ENCODE measurements around the gene ABI1.

- TF ChIP-seq, protein P1, sequence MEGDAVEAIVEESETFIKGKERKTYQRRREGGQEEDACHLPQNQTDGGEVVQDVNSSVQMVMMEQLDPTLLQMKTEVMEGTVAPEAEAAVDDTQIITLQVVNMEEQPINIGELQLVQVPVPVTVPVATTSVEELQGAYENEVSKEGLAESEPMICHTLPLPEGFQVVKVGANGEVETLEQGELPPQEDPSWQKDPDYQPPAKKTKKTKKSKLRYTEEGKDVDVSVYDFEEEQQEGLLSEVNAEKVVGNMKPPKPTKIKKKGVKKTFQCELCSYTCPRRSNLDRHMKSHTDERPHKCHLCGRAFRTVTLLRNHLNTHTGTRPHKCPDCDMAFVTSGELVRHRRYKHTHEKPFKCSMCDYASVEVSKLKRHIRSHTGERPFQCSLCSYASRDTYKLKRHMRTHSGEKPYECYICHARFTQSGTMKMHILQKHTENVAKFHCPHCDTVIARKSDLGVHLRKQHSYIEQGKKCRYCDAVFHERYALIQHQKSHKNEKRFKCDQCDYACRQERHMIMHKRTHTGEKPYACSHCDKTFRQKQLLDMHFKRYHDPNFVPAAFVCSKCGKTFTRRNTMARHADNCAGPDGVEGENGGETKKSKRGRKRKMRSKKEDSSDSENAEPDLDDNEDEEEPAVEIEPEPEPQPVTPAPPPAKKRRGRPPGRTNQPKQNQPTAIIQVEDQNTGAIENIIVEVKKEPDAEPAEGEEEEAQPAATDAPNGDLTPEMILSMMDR (IDR thresholded peaks at IDR 0.05; ENCODE audit: low read length) = no peak
- TF ChIP-seq EZH2 (IDR thresholded peaks at IDR 0.05; ENCODE audit: borderline replicate concordance, low read length) = no peak
Observed at GRCh38 chr10:26803849-26804248, 56.9 kb downstream of the ABI1 start.
